Tibial artery (tissue), 4 donors: ENCODE measurements around the gene DLG2.
"Not testable (repeated sequence)": the region's sequence is repeated elsewhere in the genome, so short reads cannot be mapped to it uniquely, and the experiment has no call there.

Experiments
- DNase-seq, 2 donors: peaks; one replicate each; pipeline ENCODE4 v3.0.0-alpha.2; 2019
- H3K27ac ChIP-seq, 2 donors: fragments of 200-600 bp; sonication (generic) in 1 of 2; 1 replicate in 1 of 2; 2 replicates in 1 of 2; pipeline ENCODE4 v1.5.1; 2018 to 2019; ENCODE audit warnings: mild to moderate bottlenecking in 1 of 2
- H3K27me3 ChIP-seq, 2 donors: fragments of 200-600 bp; sonication (generic) in 1 of 2; one replicate each; pipeline versions ENCODE4 v1.5.1 to v1.6.0; 2016 to 2019
- H3K36me3 ChIP-seq, 3 donors: fragments of 200-600 bp; sonication (generic) in 2 of 3; one replicate each; pipeline ENCODE4 v1.5.1; 2016 to 2019; ENCODE audit warnings: mild to moderate bottlenecking in 2 of 3
- H3K4me1 ChIP-seq, 4 donors: fragments of 200-600 bp; sonication (generic) in 2 of 4; 1 replicate in 3 of 4; 2 replicates in 1 of 4; pipeline ENCODE4 v1.5.1; 2016 to 2019
- H3K4me3 ChIP-seq, 2 donors: fragments of 200-600 bp; sonication (generic) in 1 of 2; 1 replicate in 1 of 2; 2 replicates in 1 of 2; pipeline ENCODE4 v1.5.1; 2018 to 2019; ENCODE audit warnings: mild to moderate bottlenecking in 2 of 2
- H3K9me3 ChIP-seq, 3 donors: fragments of 200-600 bp; sonication (generic) in 1 of 3; one replicate each; pipeline ENCODE4 v1.5.1; 2016 to 2019
- intact Hi-C: fragments of 100-400 bp; cut with DNase I; formaldehyde crosslinking; loops from one replicate; pipeline ENCODE4 v1.15.0; 2023; ENCODE audit warnings: low total_unique reads
- TF ChIP-seq, protein P1 (sequence below), 2 experiments: fragments of 200-600 bp in 1 of 2; fragments of 450-650 bp in 1 of 2; IDR thresholded peaks; one replicate each; pipeline ENCODE4 v1.5.1; 2017 to 2019; ENCODE audit warnings: antibody characterized with exemption in 2 of 2, mild to moderate bottlenecking in 1 of 2, moderate library complexity in 1 of 2

The DLG2 gene

GRCh38 chr11:85295694-85296271 is 331.4 kb downstream of the DLG2 start:
- DNase-seq, result no peak
- Histone ChIP-seq H3K9me3 (no peaks in the 10 kb centered on the region), H3K4me3 (no peak overlapping the region), H3K27me3 (no peaks in the 10 kb centered on the region), H3K4me1 (no peaks in the 10 kb centered on the region), H3K36me3 (no peaks in the 10 kb centered on the region), H3K27ac (no peak overlapping the region)
- intact Hi-C loops, result no loop called here
- TF ChIP-seq, protein P1, sequence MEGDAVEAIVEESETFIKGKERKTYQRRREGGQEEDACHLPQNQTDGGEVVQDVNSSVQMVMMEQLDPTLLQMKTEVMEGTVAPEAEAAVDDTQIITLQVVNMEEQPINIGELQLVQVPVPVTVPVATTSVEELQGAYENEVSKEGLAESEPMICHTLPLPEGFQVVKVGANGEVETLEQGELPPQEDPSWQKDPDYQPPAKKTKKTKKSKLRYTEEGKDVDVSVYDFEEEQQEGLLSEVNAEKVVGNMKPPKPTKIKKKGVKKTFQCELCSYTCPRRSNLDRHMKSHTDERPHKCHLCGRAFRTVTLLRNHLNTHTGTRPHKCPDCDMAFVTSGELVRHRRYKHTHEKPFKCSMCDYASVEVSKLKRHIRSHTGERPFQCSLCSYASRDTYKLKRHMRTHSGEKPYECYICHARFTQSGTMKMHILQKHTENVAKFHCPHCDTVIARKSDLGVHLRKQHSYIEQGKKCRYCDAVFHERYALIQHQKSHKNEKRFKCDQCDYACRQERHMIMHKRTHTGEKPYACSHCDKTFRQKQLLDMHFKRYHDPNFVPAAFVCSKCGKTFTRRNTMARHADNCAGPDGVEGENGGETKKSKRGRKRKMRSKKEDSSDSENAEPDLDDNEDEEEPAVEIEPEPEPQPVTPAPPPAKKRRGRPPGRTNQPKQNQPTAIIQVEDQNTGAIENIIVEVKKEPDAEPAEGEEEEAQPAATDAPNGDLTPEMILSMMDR (IDR thresholded peaks at IDR 0.05), result no peak

DNA sequence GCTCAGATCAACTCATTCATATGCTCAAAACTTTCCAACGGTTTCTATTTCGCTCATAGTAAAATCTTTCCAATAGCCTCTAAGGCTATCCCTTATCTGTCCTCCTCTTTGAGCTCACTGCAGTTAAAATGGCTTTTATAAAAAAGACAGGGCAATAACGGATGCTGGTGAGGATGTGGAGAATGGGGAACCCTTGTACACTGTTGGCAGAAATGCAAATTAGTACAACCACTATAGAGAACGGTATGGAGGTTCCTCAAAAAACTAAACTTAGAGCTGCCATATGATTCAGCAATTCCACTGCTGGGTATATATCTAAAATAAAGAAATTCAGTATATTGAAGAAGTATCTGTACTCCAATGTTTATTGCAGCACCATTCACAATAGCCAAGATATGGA is 345.6 kb downstream of the DLG2 start:
- intact Hi-C loops, result no loop called here
- DNase-seq, result no peak
- no peaks in the 10 kb centered on the region for H3K9me3 ChIP-seq
- TF ChIP-seq, protein P1 (IDR thresholded peaks at IDR 0.05), result no peak
- H3K27ac ChIP-seq, result no peak overlapping the region
- H3K4me1 ChIP-seq, result no peaks in the 10 kb centered on the region
- peaks cover 0 to 5% (median 0%) of the 10 kb centered on the region in 3 donors for H3K36me3 ChIP-seq
- no peak overlapping the region for H3K4me3 ChIP-seq
- no peaks in the 10 kb centered on the region for H3K27me3 ChIP-seq

DNA sequence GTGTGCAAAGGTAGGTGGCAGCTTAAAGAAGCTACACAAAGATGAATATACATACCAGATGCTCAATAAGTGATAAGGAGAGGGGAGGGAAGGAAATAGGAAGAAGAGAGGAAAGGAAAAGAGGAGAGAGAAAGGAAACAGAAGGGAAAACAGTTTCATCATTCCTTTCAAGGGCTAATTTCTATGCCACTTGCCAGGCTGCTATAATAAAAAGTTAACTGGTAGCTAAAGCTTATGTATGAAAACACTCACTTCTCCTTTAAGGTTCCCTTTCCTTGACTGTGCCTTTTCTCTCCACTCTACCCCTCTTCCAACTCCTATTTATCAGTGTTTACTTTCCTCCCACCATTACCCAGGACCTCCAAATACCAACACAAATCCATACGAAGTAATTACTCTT is 347.9 kb downstream of the DLG2 start:
- Histone ChIP-seq H3K4me3 (no peak overlapping the region), H3K9me3 (no peaks in the 10 kb centered on the region), H3K27me3 (no peaks in the 10 kb centered on the region), H3K36me3 (peaks cover 0 to 5% (median 0%) of the 10 kb centered on the region in 3 donors), H3K27ac (no peak overlapping the region), H3K4me1 (no peaks in the 10 kb centered on the region)
- no peak for DNase-seq
- TF ChIP-seq, protein P1 (IDR thresholded peaks at IDR 0.05), result no peak
- intact Hi-C loops, result no loop called here

DNA sequence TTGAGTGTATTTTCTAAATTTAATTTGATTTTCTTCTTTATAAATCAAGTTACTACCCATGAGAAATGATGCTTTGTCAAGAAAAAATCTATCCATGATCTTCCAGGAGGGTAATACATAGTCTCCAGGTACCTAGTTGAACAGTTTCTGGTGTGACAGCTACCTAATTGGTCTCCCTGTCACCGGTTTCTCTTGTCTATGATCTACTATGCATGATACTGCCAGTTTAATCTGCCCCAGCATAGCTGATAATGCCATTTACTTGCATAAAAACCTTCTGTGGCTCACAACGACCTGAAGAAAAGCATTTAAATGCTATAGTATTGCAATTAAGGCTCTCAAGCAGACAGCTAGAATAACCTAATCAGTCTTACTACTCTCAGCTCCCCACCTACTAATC is 349.5 kb downstream of the DLG2 start:
- H3K27ac ChIP-seq, result no peak overlapping the region
- intact Hi-C loops, result no loop called here
- no peaks in the 10 kb centered on the region for H3K27me3 ChIP-seq
- H3K9me3 ChIP-seq, result peaks cover 0 to under 1% (median 0%) of the 10 kb centered on the region in 3 donors
- DNase-seq, result no peak
- no peak overlapping the region for H3K4me3 ChIP-seq
- TF ChIP-seq, protein P1 (IDR thresholded peaks at IDR 0.05), result no peak
- no peaks in the 10 kb centered on the region for H3K4me1 ChIP-seq
- H3K36me3 ChIP-seq, result peaks cover 0 to 2% (median 0%) of the 10 kb centered on the region in 3 donors

- intact Hi-C loops, result no loop called here
- Histone ChIP-seq H3K4me3 (no peak overlapping the region), H3K27me3 (no peaks in the 10 kb centered on the region), H3K36me3 (no peaks in the 10 kb centered on the region), H3K9me3 (peaks cover 0 to 6% (median 0%) of the 10 kb centered on the region in 3 donors), H3K4me1 (no peaks in the 10 kb centered on the region), H3K27ac (no peak overlapping the region)
- TF ChIP-seq, protein P1 (IDR thresholded peaks at IDR 0.05), result no peak
- DNase-seq, result no peak
Measured at GRCh38 chr11:85276332-85276731, 350.8 kb downstream of the DLG2 start.

DNA sequence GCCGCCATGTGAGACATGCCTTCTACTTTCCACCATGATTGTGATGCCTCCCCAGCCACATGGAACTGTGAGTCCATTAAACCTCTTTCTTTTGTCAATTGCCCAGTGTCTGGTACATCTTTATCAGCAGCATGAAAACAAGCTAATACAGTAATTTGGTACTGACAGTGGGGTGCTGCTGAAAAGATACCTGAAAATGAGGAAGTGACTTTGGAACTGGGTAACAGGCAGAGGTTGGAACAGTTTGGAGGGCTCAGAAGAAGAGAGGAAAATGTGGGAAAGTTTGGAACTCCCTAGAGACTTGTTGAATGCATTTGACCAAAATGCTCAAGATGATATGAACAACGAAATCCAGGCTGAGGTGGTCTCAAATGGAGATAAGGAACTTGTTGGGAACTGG is 356.8 kb downstream of the DLG2 start:
- H3K9me3 ChIP-seq, intact Hi-C loops, H3K27ac ChIP-seq, H3K27me3 ChIP-seq, H3K36me3 ChIP-seq, DNase-seq, H3K4me3 ChIP-seq, H3K4me1 ChIP-seq: not testable (repeated sequence)
